IPS-18a (cell line): ENCODE measurements around the gene CACNB1.

Source experiments
- H3K27ac ChIP-seq: one replicate; pipeline ENCODE4 v1.5.1; 2013; ENCODE audit warnings: low read length
- H3K27me3 ChIP-seq: one replicate; pipeline ENCODE4 v1.6.1; 2013; ENCODE audit warnings: mild to moderate bottlenecking, low read length; ENCODE audit not compliant: control insufficient read depth, insufficient read depth
- H3K36me3 ChIP-seq: one replicate; pipeline ENCODE4 v1.6.1; 2013; ENCODE audit warnings: low read depth, low read length; ENCODE audit not compliant: control insufficient read depth
- H3K4me1 ChIP-seq: one replicate; pipeline ENCODE4 v1.6.1; 2013; ENCODE audit warnings: low read depth, low read length; ENCODE audit not compliant: control insufficient read depth
- H3K4me3 ChIP-seq: one replicate; pipeline ENCODE4 v1.5.1; 2013; ENCODE audit warnings: low read length
- H3K9ac ChIP-seq: one replicate; pipeline ENCODE4 v1.6.1; 2013; ENCODE audit warnings: mild to moderate bottlenecking, low read length, moderate library complexity
- H3K9me3 ChIP-seq: one replicate; pipeline ENCODE4 v1.6.1; 2013; ENCODE audit warnings: low read depth, low read length; ENCODE audit not compliant: control insufficient read depth

CACNB1 gene

GRCh38 chr17:39183045-39183444, 14.4 kb downstream of the CACNB1 start:
- Histone ChIP-seq H3K9me3 (no peaks in the 10 kb centered on the region), H3K27me3 (no peaks in the 10 kb centered on the region), H3K4me1 (no peaks in the 10 kb centered on the region), H3K9ac (no peak overlapping the region), H3K4me3 (no peak overlapping the region), H3K36me3 (peaks cover 42% of the 10 kb centered on the region), H3K27ac (no peak overlapping the region)

DNA sequence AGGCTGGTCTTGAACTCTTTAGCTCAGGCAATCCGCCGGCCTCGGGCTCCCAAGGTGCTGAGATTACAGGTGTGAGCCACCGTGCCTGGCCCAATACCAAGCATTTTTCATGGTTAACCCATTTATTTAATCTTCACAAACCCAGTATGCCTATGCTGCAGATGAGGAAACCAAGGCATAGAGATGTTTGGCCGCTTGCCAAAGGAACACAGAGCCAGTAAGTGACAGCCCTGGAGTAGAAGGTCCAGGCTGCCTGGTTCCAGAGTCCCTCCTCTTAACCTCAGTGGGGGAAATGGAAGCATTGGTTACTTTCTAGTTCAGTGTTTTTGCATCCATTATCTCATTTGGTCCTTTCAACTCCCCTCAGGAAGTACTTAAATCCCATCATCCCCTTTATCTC, 16.2 kb downstream of the CACNB1 start:
- Histone ChIP-seq H3K36me3 (peaks cover 27% of the 10 kb centered on the region), H3K27ac (no peak overlapping the region), H3K27me3 (no peaks in the 10 kb centered on the region), H3K4me1 (no peaks in the 10 kb centered on the region), H3K9me3 (no peaks in the 10 kb centered on the region), H3K9ac (no peak overlapping the region), H3K4me3 (no peak overlapping the region)

DNA sequence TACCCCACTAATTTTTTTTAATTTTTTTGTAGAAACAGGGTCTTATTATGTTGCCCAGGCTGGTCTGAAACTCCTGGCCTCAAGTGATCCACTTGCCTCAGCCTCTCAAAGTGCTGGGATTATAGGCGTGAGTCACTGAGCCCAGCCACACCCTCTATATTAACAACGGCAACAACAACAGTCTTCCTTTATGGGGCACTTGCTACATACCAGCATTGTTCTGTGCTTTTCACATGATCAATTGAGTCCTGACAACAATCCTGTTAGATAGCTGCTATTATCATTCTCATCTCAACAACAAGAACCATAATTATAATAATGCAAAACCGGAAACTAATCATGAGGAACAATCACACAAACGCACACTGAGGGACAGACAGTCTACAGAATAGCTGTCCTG, 18.9 kb downstream of the CACNB1 start:
- H3K9ac ChIP-seq: no peak overlapping the region
- no peak overlapping the region for H3K27ac ChIP-seq
- no peaks in the 10 kb centered on the region for H3K9me3 ChIP-seq
- peaks cover 14% of the 10 kb centered on the region for H3K36me3 ChIP-seq
- peaks cover 4% of the 10 kb centered on the region for H3K4me1 ChIP-seq
- H3K27me3 ChIP-seq: no peaks in the 10 kb centered on the region
- no peak overlapping the region for H3K4me3 ChIP-seq

GRCh38 chr17:39177256-39177655, 20.2 kb downstream of the CACNB1 start:
- Histone ChIP-seq H3K27ac (no peak overlapping the region), H3K4me3 (no peak overlapping the region), H3K36me3 (peaks cover 4% of the 10 kb centered on the region), H3K27me3 (no peaks in the 10 kb centered on the region), H3K9ac (no peak overlapping the region), H3K9me3 (no peaks in the 10 kb centered on the region), H3K4me1 (peaks cover 4% of the 10 kb centered on the region)

GRCh38 chr17:39175695-39176093, 21.8 kb downstream of the CACNB1 start:
- peaks cover 4% of the 10 kb centered on the region for H3K4me1 ChIP-seq
- no peaks in the 10 kb centered on the region for H3K27me3 ChIP-seq
- no peak overlapping the region for H3K4me3 ChIP-seq
- H3K9me3 ChIP-seq: no peaks in the 10 kb centered on the region
- no peak overlapping the region for H3K9ac ChIP-seq
- H3K36me3 ChIP-seq: peaks cover 4% of the 10 kb centered on the region
- H3K27ac ChIP-seq: no peak overlapping the region

DNA sequence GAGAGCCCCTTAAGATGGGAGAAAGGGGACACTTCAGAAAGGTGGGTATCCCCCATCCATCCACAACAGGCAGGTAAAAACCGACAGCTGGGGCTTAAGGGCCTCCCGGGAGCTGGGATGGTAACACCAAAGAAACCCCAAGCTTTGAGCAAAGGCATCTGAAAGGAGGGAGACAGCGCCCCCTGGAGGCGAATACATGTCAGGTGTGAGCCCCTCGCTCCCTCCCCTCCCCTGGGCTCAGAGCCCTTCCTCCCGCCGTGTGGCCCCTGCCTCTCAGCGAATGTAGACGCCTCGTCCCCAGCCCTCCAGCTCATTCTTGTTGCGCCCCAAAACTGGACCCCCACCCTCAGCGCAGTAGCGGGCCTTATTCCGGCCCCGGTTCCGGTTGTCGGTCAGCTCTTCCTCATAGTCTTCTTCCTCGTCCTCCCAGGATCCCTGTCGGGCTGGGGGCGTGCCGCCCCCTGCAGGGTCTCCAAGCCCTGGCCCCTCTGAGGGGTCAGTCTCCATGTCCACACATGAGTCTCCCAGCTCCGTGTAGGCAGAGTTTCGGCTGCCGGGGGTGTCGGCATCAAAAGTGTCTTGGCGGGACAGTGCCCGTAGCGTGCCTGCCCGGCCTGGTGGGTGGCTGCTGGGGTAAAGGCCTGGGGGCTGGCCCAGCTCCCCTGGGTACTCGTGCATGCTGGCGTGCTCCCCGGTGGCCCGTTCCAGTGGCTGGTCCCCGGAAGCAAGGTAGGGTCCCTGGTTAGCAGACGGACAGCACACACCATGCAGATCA, 22.4 kb downstream of the CACNB1 start:
- no peak overlapping the region for H3K27ac ChIP-seq
- H3K9me3 ChIP-seq: no peaks in the 10 kb centered on the region
- no peak overlapping the region for H3K9ac ChIP-seq
- H3K36me3 ChIP-seq: peaks cover 4% of the 10 kb centered on the region
- H3K4me3 ChIP-seq: peak overlapping the region; percentile 21
- no peaks in the 10 kb centered on the region for H3K27me3 ChIP-seq
- peaks cover 4% of the 10 kb centered on the region for H3K4me1 ChIP-seq

DNA sequence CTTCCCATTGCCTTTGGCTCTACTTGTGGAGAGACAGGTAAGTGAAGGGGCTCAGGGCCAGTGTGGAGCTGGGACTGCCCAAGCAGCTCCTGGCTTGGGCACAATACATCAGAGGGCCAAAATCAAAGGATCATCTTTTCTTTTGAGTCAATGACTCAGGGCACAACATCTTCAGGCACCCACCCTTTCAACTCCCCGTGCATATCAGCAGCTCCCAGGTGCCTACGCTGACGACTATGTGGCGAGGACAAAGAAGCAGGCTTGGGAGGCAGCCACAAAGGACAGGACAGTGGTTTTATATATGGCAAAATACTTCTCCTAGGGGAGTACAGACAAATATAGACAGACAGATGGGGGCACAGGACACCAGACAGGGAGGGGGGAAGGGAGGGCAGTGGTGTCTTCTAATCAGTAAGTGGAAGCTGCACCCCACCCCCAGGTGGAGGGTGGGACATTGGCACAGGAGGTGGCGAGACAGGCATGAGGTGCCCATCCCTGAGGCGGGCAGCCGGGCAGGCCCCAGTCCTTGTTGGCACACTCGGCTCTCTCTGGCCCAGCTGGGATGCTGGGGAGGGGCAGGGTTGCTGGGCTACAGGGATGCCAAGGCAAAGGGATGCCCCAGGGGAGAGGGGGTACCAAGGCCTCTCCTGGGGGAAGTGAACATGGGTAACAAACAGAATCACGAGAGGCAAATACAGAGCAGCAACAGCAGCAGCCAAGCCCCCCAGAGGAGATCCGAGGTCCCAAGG, 23.8 kb downstream of the CACNB1 start:
- Histone ChIP-seq H3K27ac (no peak overlapping the region), H3K36me3 (peaks cover 4% of the 10 kb centered on the region), H3K27me3 (peaks cover 5% of the 10 kb centered on the region), H3K9me3 (no peaks in the 10 kb centered on the region), H3K4me3 (no peak overlapping the region), H3K9ac (no peak overlapping the region), H3K4me1 (peaks cover 4% of the 10 kb centered on the region)

DNA sequence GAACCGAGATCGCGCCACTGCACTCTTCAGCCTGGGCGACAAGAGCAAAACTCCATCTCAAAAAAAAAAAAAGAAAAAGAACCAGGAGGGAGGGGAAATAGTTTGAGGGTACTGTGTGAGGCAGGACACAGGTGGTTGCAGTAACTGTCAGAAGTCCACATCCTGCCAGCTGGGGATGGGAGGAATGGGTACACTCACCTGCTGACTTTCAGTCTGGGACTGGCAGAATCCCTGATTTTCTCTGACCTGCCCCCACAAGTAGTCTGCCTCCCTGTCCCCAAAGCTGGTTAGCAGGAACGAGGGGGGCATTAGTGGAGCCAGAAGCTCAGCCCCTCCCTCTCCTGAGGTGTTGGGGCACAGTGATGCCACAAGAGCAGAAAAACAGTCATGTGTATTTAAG, 24.4 kb downstream of the CACNB1 start:
- peaks cover 5% of the 10 kb centered on the region for H3K27me3 ChIP-seq
- peaks cover 4% of the 10 kb centered on the region for H3K4me1 ChIP-seq
- no peak overlapping the region for H3K9ac ChIP-seq
- no peak overlapping the region for H3K27ac ChIP-seq
- H3K36me3 ChIP-seq: no peaks in the 10 kb centered on the region
- H3K4me3 ChIP-seq: no peak overlapping the region
- H3K9me3 ChIP-seq: no peaks in the 10 kb centered on the region

DNA sequence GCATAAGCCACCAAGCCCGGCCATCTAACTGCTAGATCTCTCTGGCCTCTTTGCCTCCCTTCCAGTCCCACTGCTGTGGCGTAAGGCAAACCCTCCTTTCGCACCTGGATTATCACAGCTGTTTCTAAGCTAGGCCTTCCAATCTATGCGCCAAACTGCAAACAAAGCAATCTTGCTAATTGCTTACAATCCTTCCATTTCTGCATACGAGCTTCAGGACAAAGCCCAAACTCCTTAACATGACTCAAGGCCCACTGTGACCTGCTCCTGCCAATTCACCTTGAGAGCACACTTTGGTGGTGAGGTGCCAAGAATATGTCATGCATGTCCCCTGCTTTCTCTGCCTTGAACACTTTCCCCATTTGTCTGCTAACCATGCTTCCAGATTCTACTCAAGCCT, 25.5 kb downstream of the CACNB1 start:
- Histone ChIP-seq H3K9ac (no peak overlapping the region), H3K4me1 (peaks cover 4% of the 10 kb centered on the region), H3K36me3 (no peaks in the 10 kb centered on the region), H3K9me3 (no peaks in the 10 kb centered on the region), H3K4me3 (no peak overlapping the region), H3K27ac (no peak overlapping the region), H3K27me3 (peaks cover 12% of the 10 kb centered on the region)

- Histone ChIP-seq H3K27me3 (peaks cover 26% of the 10 kb centered on the region), H3K27ac (no peak overlapping the region), H3K4me3 (no peak overlapping the region), H3K36me3 (no peaks in the 10 kb centered on the region), H3K9ac (no peak overlapping the region), H3K9me3 (no peaks in the 10 kb centered on the region), H3K4me1 (peaks cover 4% of the 10 kb centered on the region)
These were observed 26.9 kb downstream of the CACNB1 start for GRCh38 chr17:39170558-39170957.

- no peak overlapping the region for H3K4me3 ChIP-seq
- H3K4me1 ChIP-seq: peaks cover 1% of the 10 kb centered on the region
- H3K27me3 ChIP-seq: peaks cover 31% of the 10 kb centered on the region
- H3K36me3 ChIP-seq: no peaks in the 10 kb centered on the region
- H3K27ac ChIP-seq: no peak overlapping the region
- no peak overlapping the region for H3K9ac ChIP-seq
- no peaks in the 10 kb centered on the region for H3K9me3 ChIP-seq
These were observed 27.4 kb downstream of the CACNB1 start for GRCh38 chr17:39170109-39170508.

GRCh38 chr17:39169518-39169917, 28.0 kb downstream of the CACNB1 start:
- no peaks in the 10 kb centered on the region for H3K4me1 ChIP-seq

More at GRCh38 chr17:39169518-39169917, 28.0 kb downstream of the CACNB1 start:
- no peaks in the 10 kb centered on the region for H3K9me3 ChIP-seq
- no peak overlapping the region for H3K9ac ChIP-seq
- H3K27me3 ChIP-seq: peaks cover 34% of the 10 kb centered on the region
- H3K27ac ChIP-seq: no peak overlapping the region
- H3K36me3 ChIP-seq: no peaks in the 10 kb centered on the region
- H3K4me3 ChIP-seq: no peak overlapping the region
